SU-DHL-6 (cell line): ENCODE data around the gene PAPOLB.

ENCODE experiments used
- H2AFZ ChIP-seq: fragments of 200-600 bp; sonication (generic); 2 replicates; pipeline ENCODE4 v1.6.1; 2014; ENCODE audit warnings: low read depth, mild to moderate bottlenecking, moderate library complexity, mixed read lengths, antibody characterized with exemption, low read length; ENCODE audit not compliant: severe bottlenecking
- H3F3A ChIP-seq: fragments of 200-600 bp; shearing (Covaris generic); 2 replicates; pipeline ENCODE4 v1.6.0; 2016; ENCODE audit warnings: antibody characterized with exemption, mild to moderate bottlenecking; ENCODE audit not compliant: insufficient read depth
- H3K27ac ChIP-seq: fragments of 200-600 bp; sonication (generic); 2 replicates; pipeline ENCODE4 v1.5.1; 2016; ENCODE audit warnings: low read depth, mild to moderate bottlenecking, low read length, moderate library complexity, mixed read lengths
- H3K27me3 ChIP-seq: fragments of 200-600 bp; sonication (generic), shearing (Covaris generic); 2 replicates; pipeline ENCODE4 v1.6.0; 2014; ENCODE audit warnings: mild to moderate bottlenecking, low read length
- H3K36me3 ChIP-seq: fragments of 200-600 bp; sonication (generic); 2 replicates; pipeline ENCODE4 v1.6.1; 2014; ENCODE audit warnings: mild to moderate bottlenecking, low read length, mixed read lengths
- H3K4me2 ChIP-seq: fragments of 300-600, 200-600 bp; shearing (Covaris generic), sonication (generic); 2 replicates; pipeline ENCODE4 v1.6.0; 2014; ENCODE audit warnings: low read length, low read depth, mild to moderate bottlenecking; ENCODE audit not compliant: poor library complexity, severe bottlenecking
- H3K4me3 ChIP-seq: fragments of 200-600 bp; sonication (generic); 2 replicates; pipeline ENCODE4 v1.5.1; 2014; ENCODE audit warnings: antibody characterized with exemption, low read length, mild to moderate bottlenecking, mixed read lengths; ENCODE audit not compliant: insufficient read depth, poor library complexity, severe bottlenecking
- H3K79me2 ChIP-seq: fragments of 200-600 bp; sonication (generic); 2 replicates; pipeline ENCODE4 v1.6.1; 2014; ENCODE audit warnings: mild to moderate bottlenecking, low read length, moderate library complexity; ENCODE audit not compliant: insufficient read depth
- H3K9ac ChIP-seq: fragments of 200-600 bp; sonication (generic); 2 replicates; pipeline ENCODE4 v1.7.0; 2014; ENCODE audit warnings: mild to moderate bottlenecking, low read length
- H3K9me2 ChIP-seq: fragments of 200-600 bp; sonication (generic); replicated peaks from 2 replicates; pipeline ENCODE4 v1.6.1; 2014; ENCODE audit warnings: low read length; ENCODE audit not compliant: insufficient read depth
- H3K9me3 ChIP-seq: fragments of 200-600 bp; sonication (generic); 2 replicates; pipeline ENCODE4 v1.6.1; 2014; ENCODE audit warnings: low read length, mixed read lengths; ENCODE audit not compliant: insufficient read depth
- H4K20me1 ChIP-seq: fragments of 200-600 bp; sonication (generic); 2 replicates; pipeline ENCODE4 v1.6.1; 2014; ENCODE audit warnings: low read depth, mild to moderate bottlenecking, antibody characterized with exemption, low read length, moderate library complexity, mixed read lengths
- CTCF ChIP-seq: fragments of 200-600 bp; sonication (generic); IDR thresholded peaks from one replicate; pipeline ENCODE4 v1.5.1; 2017; ENCODE audit warnings: antibody characterized with exemption, mild to moderate bottlenecking, low read length, moderate library complexity; ENCODE audit not compliant: insufficient read depth, poor library complexity, severe bottlenecking
- EZH2phosphoT487 ChIP-seq: fragments of 200-600 bp; sonication (generic), shearing (Covaris generic); conservative IDR thresholded peaks from 2 replicates; pipeline ENCODE4 v1.6.1; 2018; ENCODE audit warnings: mild to moderate bottlenecking, antibody characterized with exemption, low read length, moderate library complexity, mixed read lengths

PAPOLB gene

GRCh38 chr7:4809666-4810065 is 52.2 kb downstream of the PAPOLB start:
- H3K27me3 ChIP-seq, result no peaks in the 10 kb centered on the region
- H4K20me1 ChIP-seq, result no peaks in the 10 kb centered on the region
- H2AFZ ChIP-seq, result no peak overlapping the region
- no peak overlapping the region for H3K27ac ChIP-seq
- H3F3A ChIP-seq, result no peaks in the 10 kb centered on the region
- H3K9me3 ChIP-seq, result no peaks in the 10 kb centered on the region
- H3K9me2 ChIP-seq, result no peaks in the 10 kb centered on the region
- no peak overlapping the region for H3K4me3 ChIP-seq
- H3K4me2 ChIP-seq, result no peak overlapping the region
- no peak overlapping the region for H3K9ac ChIP-seq
- no peaks in the 10 kb centered on the region for H3K36me3 ChIP-seq
- no peak for TF ChIP-seq EZH2phosphoT487
- TF ChIP-seq CTCF, result no peak
- no peaks in the 10 kb centered on the region for H3K79me2 ChIP-seq

DNA sequence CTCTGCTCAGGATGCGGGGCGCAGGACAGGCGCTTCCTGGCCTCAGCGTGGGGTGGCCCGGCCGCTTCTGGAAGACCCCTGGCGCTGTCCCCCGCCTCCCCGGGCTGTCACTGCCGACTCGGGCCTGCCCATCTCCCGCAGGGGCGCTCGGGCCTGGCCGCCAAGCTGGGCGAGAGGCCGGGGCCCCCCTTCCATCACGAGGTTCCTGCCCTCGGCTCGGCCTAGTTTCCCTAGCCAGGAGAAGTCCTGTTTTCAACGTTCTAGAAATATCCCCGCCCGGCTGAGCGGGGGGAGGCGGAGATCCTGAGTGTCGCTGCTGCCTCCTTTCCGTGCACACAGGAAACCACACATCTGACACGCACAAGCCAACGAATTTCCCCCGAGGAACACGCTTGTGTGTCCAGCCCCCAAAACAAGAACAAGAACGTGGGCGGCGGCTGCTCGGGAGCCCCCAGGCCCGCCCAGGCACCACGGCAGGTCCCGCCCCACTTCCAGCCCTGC is 52.7 kb downstream of the PAPOLB start:
- Histone ChIP-seq H2AFZ (no peak overlapping the region), H4K20me1 (no peaks in the 10 kb centered on the region), H3K79me2 (no peaks in the 10 kb centered on the region), H3K27ac (no peak overlapping the region), H3K36me3 (no peaks in the 10 kb centered on the region), H3K4me2 (no peak overlapping the region), H3K9me2 (no peaks in the 10 kb centered on the region), H3K9me3 (no peaks in the 10 kb centered on the region), H3F3A (no peaks in the 10 kb centered on the region), H3K27me3 (no peaks in the 10 kb centered on the region), H3K9ac (no peak overlapping the region), H3K4me3 (no peak overlapping the region)
- TF ChIP-seq CTCF, result no peak

- no peak for TF ChIP-seq CTCF
- no peak for TF ChIP-seq EZH2phosphoT487
- no peak overlapping the region for H3K27ac ChIP-seq
- H3K9me3 ChIP-seq, result no peaks in the 10 kb centered on the region
- H2AFZ ChIP-seq, result no peak overlapping the region
- no peak overlapping the region for H3K4me2 ChIP-seq
- no peaks in the 10 kb centered on the region for H3K79me2 ChIP-seq
- H3K9ac ChIP-seq, result no peak overlapping the region
- H3F3A ChIP-seq, result no peaks in the 10 kb centered on the region
- H3K9me2 ChIP-seq, result no peaks in the 10 kb centered on the region
- no peaks in the 10 kb centered on the region for H4K20me1 ChIP-seq
- H3K4me3 ChIP-seq, result no peak overlapping the region
- no peaks in the 10 kb centered on the region for H3K36me3 ChIP-seq
- H3K27me3 ChIP-seq, result no peaks in the 10 kb centered on the region
Observed at GRCh38 chr7:4808565-4808964, 53.3 kb downstream of the PAPOLB start.
